Stimulated activated CD8-positive, alpha-beta memory T cell treated with anti-CD3 and anti-CD28 coated beads, Interleukin-15, amount 100 ng/mL, for 1 hour (primary cell): ENCODE results near the gene CD8B.
"Not testable (repeated sequence)": the region's sequence is repeated elsewhere in the genome, so short reads cannot be mapped to it uniquely, and the experiment has no call there.

Source experiments
- DNase-seq: peaks from one replicate; pipeline ENCODE4 v3.0.0-alpha.2; 2020; ENCODE audit warnings: low read depth

CD8B gene

GRCh38 chr2:86861628-86862379 is at the start of gene CD8B:
Gene CD8B, minus strand, starts transcription at chr2:86861886. Its CDS starts 21 bp downstream, at chr2:86861865.
- not testable (repeated sequence) for DNase-seq

GRCh38 chr2:86905868-86906267 is 44.2 kb upstream of the CD8B start:
- not testable (repeated sequence) for DNase-seq

GRCh38 chr2:86900687-86901086 is 39.0 kb upstream of the CD8B start:
- not testable (repeated sequence) for DNase-seq

GRCh38 chr2:86886026-86886425 is 24.3 kb upstream of the CD8B start:
- not testable (repeated sequence) for DNase-seq

DNA sequence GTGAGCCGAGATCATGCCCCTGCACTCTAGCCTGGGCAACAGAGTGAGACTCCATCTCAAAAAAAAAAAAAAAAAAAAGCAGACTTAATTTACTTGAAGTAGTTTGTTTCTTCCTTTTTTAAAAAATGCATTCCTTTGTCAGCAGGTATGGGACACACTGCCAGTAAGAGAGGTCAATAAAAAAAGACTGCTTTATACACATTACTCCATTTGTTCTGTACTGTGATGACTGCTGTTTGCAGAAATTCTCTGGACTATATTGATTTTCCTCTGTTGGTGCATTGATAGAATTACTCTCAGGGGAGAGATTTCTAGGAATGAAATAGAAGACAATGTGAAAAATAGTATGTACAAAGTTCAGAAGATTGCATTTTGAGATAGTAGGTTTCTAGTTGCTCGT is 21.2 kb upstream of the CD8B start:
- DNase-seq: not testable (repeated sequence)

DNA sequence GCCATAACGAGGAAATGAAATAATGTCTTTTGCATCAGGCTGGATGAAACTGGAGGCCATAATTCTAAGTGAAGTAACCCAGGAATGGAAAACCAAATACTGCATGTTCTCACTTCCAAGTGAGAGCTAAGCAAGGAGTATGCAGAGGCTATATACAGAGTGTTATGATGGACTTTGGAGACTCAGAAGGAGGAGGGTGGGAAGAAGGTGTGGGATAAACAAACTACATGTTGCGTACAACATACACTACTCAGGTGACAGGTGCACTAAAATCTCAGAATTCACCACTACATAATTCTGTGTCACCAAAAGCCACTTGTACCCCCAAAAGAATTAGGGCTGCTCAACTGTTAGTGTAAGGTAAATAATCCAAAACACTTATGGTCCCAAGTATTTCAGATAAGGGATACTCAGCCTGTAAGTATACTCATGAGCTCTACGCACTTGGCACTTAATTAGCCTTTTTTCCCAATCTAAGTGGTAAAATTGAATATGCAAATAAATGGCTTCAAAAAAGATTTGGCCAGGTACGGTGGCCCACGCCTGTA is 20.5 kb upstream of the CD8B start:
- not testable (repeated sequence) for DNase-seq

GRCh38 chr2:86878986-86879385 is 17.3 kb upstream of the CD8B start:
- DNase-seq: not testable (repeated sequence)

GRCh38 chr2:86870941-86871340 is 9.3 kb upstream of the CD8B start:
- not testable (repeated sequence) for DNase-seq

GRCh38 chr2:86868895-86869468 is 7.3 kb upstream of the CD8B start:
- not testable (repeated sequence) for DNase-seq

GRCh38 chr2:86862380-86862703 is 656 bp upstream of the CD8B start:
- not testable (repeated sequence) for DNase-seq

GRCh38 chr2:86861175-86861574 is 511 bp downstream of the CD8B start:
- DNase-seq: not testable (repeated sequence)

- DNase-seq: not testable (repeated sequence)
Observed at GRCh38 chr2:86860573-86860972, 1.1 kb downstream of the CD8B start.

DNA sequence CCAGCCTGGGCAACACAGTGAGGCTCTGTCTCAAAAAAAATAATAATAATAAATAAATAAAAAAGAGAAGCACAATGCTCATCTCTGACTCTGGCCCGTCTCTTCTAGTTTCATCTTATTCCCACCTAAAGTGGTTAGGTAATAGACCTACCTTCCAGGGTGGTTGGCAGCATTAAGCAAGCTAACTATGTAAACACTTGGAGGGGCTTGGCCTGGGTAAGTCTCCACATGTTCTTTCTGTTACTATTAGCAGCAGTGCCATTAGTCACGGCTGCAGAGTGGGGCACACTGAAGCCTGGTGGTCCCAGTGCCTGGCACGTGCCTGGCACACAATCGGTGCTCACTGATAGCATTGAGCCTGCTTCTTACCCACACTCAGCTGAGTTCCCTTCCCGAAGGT is 4.0 kb downstream of the CD8B start:
- not testable (repeated sequence) for DNase-seq

GRCh38 chr2:86856498-86856897 is 5.2 kb downstream of the CD8B start:
- DNase-seq: not testable (repeated sequence)

- DNase-seq: not testable (repeated sequence)
Observed at GRCh38 chr2:86855981-86856380, 5.7 kb downstream of the CD8B start.

DNA sequence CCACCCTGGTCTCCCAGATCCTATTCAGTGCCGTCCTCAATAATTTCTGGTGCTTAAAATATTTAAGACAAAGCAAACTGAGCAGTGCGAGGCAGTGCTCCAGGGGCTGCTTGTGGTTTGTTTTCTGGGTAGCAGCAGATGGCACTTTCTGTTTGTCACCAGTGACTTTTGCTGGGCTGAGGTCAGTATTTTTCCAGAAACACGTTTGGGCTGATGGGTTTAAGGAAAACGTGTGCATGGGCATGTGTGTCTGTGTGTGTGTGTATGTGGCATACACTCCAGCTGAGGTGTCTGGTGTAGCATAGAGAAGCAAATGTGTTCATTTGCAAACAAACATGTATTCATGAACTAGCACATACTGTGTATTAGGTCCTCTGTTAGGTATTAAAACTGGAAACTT is 10.1 kb downstream of the CD8B start:
- DNase-seq: not testable (repeated sequence)

GRCh38 chr2:86842607-86843234 is 19.0 kb downstream of the CD8B start:
- not testable (repeated sequence) for DNase-seq

DNA sequence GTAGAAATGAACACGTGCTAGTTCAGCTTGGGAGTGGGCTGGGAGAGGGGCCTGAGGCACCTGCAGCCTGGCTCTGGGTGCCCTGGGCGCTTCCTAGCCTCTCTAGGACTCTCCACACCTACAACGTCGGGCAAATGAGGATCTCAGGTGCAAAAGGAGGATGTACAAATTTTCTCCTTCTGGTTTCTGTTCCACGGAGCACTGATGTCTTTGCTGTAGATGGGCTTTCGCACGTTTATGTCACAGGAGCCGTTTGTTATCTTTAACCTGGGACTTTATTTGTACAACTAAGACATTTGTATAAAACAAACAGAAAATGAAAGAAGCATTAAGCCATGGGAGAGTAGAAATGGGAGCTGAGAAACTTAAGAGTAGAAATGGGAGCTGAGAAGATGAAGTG is 20.4 kb downstream of the CD8B start:
- DNase-seq: not testable (repeated sequence)

GRCh38 chr2:86839871-86840548 is 21.7 kb downstream of the CD8B start:
- DNase-seq: not testable (repeated sequence)

DNA sequence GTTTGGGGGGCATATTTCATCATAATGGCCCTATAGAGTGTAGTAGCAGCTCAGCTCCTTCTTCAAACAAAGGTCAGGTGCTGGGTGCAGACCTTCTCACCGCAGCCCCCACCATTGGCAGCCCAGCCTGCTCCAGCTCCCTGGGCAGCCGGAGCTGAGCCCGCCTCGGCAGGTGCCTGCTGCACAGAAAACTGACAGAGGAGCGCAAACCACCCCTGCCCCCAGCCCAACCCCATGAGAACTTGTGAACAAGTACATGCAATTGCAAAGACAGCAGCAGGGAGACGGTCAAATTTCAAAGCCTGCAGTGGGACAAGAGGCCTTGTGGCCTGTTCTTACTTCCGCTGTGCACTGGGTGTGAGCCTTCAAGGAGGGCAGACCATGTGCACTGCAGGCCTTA is 22.2 kb downstream of the CD8B start:
- DNase-seq: not testable (repeated sequence)

DNA sequence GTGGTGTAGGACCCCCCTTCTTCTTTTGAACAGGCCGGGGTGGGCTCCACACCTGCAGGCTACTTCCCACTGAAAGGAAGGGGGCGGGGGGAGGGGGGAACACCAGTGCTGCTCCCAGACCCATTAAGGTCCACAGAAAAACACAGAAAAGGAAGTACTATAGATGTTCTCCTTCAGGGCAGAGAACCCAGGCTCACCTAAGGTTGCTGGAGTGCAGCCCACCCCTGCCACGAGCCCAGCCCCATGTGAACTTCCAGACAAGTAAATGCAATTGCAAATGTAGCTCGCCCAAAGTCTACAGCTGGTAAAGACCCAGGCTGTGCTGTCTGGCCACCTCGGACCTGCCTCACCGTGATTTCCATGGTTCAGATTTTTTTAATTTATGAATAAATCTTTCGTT is 24.0 kb downstream of the CD8B start:
- DNase-seq: not testable (repeated sequence)
